ENCODE results near the gene TECPR2. TPM values are rescaled to one million over a fixed set of nuclear protein-coding genes. Genes with fewer than 3 reads are reported as not detected.

Gene TECPR2
- total and polyA plus RNA-seq, 8 donors = 3.3 to 18.2 (median 10.5) TPM

GRCh38 chr14:102424923-102425322 lies 62.2 kb downstream of the TECPR2 start:
- Histone ChIP-seq H3K36me3 (peaks cover 0 to 4% (median 0%) of the 10 kb centered on the region in 3 donors), H3K27ac (no peak overlapping the region), H3K4me1 (no peaks in the 10 kb centered on the region), H3K27me3 (no peaks in the 10 kb centered on the region), H3K4me3 (no peak overlapping the region), H3K9me3 (no peaks in the 10 kb centered on the region)
- no peak for TF ChIP-seq CTCF (IDR thresholded peaks at IDR 0.05)
- DNase-seq (no peak), ATAC-seq (no peak), FAIRE-seq (no peak)
- WGBS, 2 donors = 96% methylated on average over 10 of the region's 10 CpGs
- intact Hi-C loops (cut with DNase I) = no loop called here

GRCh38 chr14:102426796-102427195 lies 64.1 kb downstream of the TECPR2 start:
- Histone ChIP-seq H3K27me3 (no peaks in the 10 kb centered on the region), H3K4me1 (no peaks in the 10 kb centered on the region), H3K36me3 (peaks cover 0 to 4% (median 0%) of the 10 kb centered on the region in 3 donors), H3K4me3 (no peak overlapping the region), H3K27ac (no peak overlapping the region), H3K9me3 (no peaks in the 10 kb centered on the region)
- no peak for TF ChIP-seq CTCF (IDR thresholded peaks at IDR 0.05)
- FAIRE-seq = no peak
- WGBS, 2 donors = 85 to 89% methylated on average over 6 of the region's 6 CpGs
- intact Hi-C loops (cut with DNase I) = no loop called here
- no peak for ATAC-seq
- no peak for DNase-seq

- no peak for DNase-seq
- intact Hi-C loops (cut with DNase I) = no loop called here
- ATAC-seq = no peak
- Histone ChIP-seq H3K27me3 (no peaks in the 10 kb centered on the region), H3K9me3 (no peaks in the 10 kb centered on the region), H3K4me1 (no peaks in the 10 kb centered on the region), H3K4me3 (no peak overlapping the region), H3K36me3 (peaks cover 0 to 4% (median 0%) of the 10 kb centered on the region in 3 donors), H3K27ac (no peak overlapping the region)
- WGBS, 2 donors = 91 to 95% methylated on average over 12 of the region's 12 CpGs
- no peak for FAIRE-seq
- TF ChIP-seq CTCF (IDR thresholded peaks at IDR 0.05) = no peak
Measured at GRCh38 chr14:102427642-102428041, 64.9 kb downstream of the TECPR2 start.

- no peak overlapping the region for H3K4me3 ChIP-seq
Measured at GRCh38 chr14:102430212-102430908, 67.6 kb downstream of the TECPR2 start.

More at GRCh38 chr14:102430212-102430908, 67.6 kb downstream of the TECPR2 start:
- peaks cover 0 to 4% (median 0%) of the 10 kb centered on the region in 3 donors for H3K36me3 ChIP-seq
- ATAC-seq (no peak), FAIRE-seq (no peak), DNase-seq (no peak)
- WGBS, 2 donors = 96 to 99% methylated on average over 8 of the region's 8 CpGs
- H3K9me3 ChIP-seq = no peaks in the 10 kb centered on the region
- H3K27me3 ChIP-seq = no peaks in the 10 kb centered on the region
- no peak overlapping the region for H3K27ac ChIP-seq
- no peak for TF ChIP-seq CTCF (IDR thresholded peaks at IDR 0.05)
- H3K4me1 ChIP-seq = no peaks in the 10 kb centered on the region
- intact Hi-C loops (cut with DNase I) = no loop called here

All from pancreas (tissue), 10 donors.